NCI-H2107 (cell line): Measurements from ENCODE around the gene SLC7A9.
"Not testable (repeated sequence)": the region's sequence is repeated elsewhere in the genome, so short reads cannot be mapped to it uniquely, and the experiment has no call there.

Experiments
- DNase-seq: peaks from one replicate; lab custom pipeline; 2025; lab: John Stamatoyannopoulos, UW

The SLC7A9 gene

DNA sequence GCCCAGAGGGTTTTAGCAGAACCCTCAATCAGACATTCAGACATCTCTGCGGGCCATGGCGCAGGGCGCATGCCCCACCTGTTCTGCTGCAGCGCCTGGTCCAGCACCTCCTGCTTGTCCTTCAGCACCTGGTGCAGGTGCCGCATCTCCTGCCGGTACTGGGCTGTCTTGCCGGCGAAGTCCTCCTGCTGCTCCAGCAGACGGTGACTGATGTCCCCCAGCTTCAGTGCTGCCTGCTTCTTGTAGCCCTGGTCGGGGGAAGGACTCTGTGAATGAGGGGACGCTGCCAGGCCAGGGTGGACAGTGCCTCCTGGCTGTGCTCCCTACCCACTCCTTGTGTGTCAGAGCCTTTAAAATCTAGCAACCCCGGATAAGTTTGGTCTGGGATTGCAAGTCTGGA is 12.2 kb upstream of the SLC7A9 start:
- no peak for DNase-seq

GRCh38 chr19:32880622-32881021 is 11.1 kb upstream of the SLC7A9 start:
- no peak for DNase-seq

DNA sequence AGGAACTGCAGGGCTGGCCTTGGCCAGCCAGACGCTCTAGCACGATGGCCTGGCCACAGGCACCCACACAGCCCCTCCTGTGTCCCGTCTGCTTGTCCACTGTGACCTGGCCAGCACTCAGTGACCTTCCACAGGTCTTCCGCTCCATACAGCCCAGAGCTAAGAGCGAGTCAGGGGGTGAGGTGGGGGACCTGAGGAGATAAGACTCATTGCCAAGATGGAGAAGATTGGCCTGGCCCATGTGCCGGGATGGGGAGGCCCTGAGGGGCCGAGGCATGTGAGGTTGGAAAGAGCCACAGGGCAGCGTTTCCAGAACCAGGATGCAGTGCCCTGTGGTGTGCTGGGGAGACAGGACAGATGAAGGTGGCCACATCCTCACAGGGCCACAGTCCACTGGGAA is 10.2 kb upstream of the SLC7A9 start:
- DNase-seq, result no peak

GRCh38 chr19:32878988-32879387 is 9.4 kb upstream of the SLC7A9 start:
- no peak for DNase-seq

- no peak for DNase-seq
Observed at GRCh38 chr19:32877977-32878745, 8.6 kb upstream of the SLC7A9 start.

- no peak for DNase-seq
Observed at GRCh38 chr19:32877323-32877912, 7.9 kb upstream of the SLC7A9 start.

GRCh38 chr19:32876919-32877285 is 7.3 kb upstream of the SLC7A9 start:
- no peak for DNase-seq

- DNase-seq, result no peak
Observed at GRCh38 chr19:32876236-32876918, 6.8 kb upstream of the SLC7A9 start.

GRCh38 chr19:32875428-32875827 is 5.9 kb upstream of the SLC7A9 start:
- DNase-seq, result no peak

- DNase-seq, result no peak
Observed at GRCh38 chr19:32874605-32875004, 5.0 kb upstream of the SLC7A9 start.

GRCh38 chr19:32873247-32873959 is 3.8 kb upstream of the SLC7A9 start:
- DNase-seq, result no peak

DNA sequence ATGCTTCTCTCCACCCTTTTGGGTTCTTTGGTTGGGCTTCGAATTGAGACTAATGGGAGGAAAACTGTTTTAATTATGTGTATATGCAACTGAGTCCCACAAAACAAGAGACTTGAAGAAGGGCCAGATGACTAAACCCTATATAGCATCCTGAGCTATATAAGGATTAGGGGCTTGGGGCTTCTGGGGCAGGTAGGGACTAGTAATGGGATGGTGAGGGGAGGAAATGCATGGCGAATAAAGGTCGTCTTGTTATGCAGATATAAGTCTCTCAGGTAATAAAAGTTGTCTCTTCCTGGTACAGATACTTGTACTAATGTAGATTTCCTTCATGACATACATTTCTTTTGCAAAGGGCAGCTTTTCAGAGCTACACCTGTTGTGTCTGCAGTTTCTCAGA is 2.8 kb upstream of the SLC7A9 start:
- DNase-seq, result no peak

DNA sequence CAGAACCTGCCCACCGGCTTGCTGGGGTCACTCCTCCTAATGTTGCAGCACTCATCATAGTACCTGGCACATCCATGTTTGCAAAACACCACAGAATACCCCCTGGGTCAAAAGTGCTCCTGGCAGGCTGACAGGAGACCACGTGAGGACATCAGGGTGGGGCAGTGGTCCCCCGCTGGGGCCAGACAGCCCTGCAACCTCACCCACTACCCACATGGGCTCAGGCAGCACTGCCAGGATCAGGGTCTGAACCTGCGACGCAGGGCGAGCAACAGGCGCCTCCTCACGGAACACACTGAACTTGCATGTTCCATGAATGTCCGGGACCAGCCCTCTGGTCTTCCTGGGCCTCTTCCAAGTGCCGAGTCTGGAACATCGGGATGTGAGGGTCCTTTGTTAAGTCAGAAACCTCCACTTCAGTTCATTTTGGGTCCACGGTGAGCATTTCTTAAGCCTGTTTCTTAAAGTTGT is 1.4 kb upstream of the SLC7A9 start:
- no peak for DNase-seq

- DNase-seq, result no peak
Observed at GRCh38 chr19:32869966-32870573, 503 bp upstream of the SLC7A9 start.

DNA sequence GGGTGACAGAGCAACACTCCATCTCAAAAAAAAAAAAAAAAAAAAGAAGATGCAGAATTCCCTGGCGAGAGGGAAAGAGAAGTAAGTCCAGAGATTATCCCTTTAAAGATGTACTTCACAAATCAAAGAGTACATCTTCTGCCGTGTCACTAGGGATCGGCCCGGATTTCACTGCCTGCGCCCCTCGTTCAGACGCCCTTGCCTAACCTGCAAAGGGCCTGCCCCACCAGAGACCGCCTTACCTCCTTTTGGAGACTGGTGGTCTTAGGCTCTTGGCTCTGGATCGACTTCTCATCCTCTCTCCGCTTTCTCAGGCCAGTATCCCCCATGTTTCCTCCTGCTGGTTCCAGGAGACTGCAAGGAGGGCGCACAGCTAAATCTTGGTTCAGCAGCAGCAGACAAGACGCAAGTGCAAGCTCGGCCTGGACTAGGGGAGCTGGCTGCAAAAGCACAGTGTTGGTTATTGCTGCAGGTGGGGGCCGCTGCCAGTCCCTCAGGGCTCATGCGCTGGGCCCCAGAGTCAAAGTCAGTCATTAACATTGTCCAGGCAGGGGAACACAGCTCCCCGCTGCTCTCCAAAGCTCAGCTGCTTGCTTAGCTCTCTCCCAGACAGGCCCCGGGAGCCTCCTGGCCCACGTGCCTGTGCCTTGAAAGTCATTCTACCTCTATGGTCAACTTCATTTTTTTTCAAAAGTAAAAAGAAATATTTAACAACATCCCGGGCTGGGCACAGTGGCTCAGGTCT is 1.2 kb downstream of the SLC7A9 start:
- DNase-seq, result no peak

DNA sequence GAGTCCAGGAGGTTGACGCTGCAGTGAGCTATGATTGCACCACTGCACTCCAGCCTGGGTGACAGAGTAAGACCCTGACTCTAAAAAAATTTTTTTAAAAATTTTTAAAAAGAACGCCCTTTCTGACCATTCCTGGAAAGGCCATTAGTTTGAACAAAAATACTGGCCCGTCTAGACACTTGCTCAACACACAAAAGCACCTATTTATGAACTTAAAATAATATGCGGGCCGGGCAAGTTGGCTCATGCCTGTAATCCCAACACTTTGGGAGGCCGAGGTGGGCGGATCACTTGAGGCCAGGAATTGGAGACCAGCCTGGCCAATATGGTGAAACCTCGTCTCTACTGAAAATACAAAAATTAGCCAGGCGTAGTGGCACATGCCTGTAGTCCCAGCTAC is 2.1 kb downstream of the SLC7A9 start:
- DNase-seq, result not testable (repeated sequence)

- DNase-seq, result no peak
Observed at GRCh38 chr19:32866564-32867265, 2.9 kb downstream of the SLC7A9 start.

GRCh38 chr19:32866061-32866460 is 3.5 kb downstream of the SLC7A9 start:
- DNase-seq, result no peak

- DNase-seq, result no peak
Observed at GRCh38 chr19:32865326-32865725, 4.2 kb downstream of the SLC7A9 start.

GRCh38 chr19:32864318-32865007 is 5.1 kb downstream of the SLC7A9 start:
- no peak for DNase-seq
